ENCODE results near the gene MBTPS1.

- no peak for TF ChIP-seq CTCF (conservative IDR thresholded peaks at IDR 0.05 in 1 of 2, IDR thresholded peaks at IDR 0.05 in 1 of 2; ENCODE audit: low read depth in 1 of 2, low read length in 2 of 2)
- no peak for TF ChIP-seq EZH2 (IDR thresholded peaks at IDR 0.05; ENCODE audit: low read length, missing control alignments)
Measured at GRCh38 chr16:84047626-84048025, 69.1 kb downstream of the MBTPS1 start.

Data from fibroblast of lung (primary cell).